Measurements from ENCODE around the gene SKAP2.
A peak's percentile ranks its signal among the peaks of the same experiment; 100 is the strongest.

SKAP2 gene

GRCh38 chr7:26779978-26780595 is 84.3 kb downstream of the SKAP2 start:
- no CpG with 5 or more reads among the region's 1 CpG for WGBS (ENCODE audit: extremely low coverage, insufficient coverage, low lambda C conversion rate)
- no peak overlapping the region for H3K4me3 ChIP-seq (ENCODE audit: low read length)
- H3K27ac ChIP-seq (ENCODE audit: low read depth, low read length) = no peak overlapping the region

GRCh38 chr7:26777385-26777784 is 87.0 kb downstream of the SKAP2 start:
- Histone ChIP-seq H2BK15ac (replicated peaks; ENCODE audit: low read depth) (no peak overlapping the region), H3K4ac (ENCODE audit: low read depth, low read length) (no peak overlapping the region), H3K36me3 (ENCODE audit: control insufficient read depth, insufficient read depth, low read length) (no peaks in the 10 kb centered on the region), H3K4me1 (ENCODE audit: control insufficient read depth, low read depth, low read length) (no peaks in the 10 kb centered on the region), H3K4me3 (ENCODE audit: low read length) (no peak overlapping the region), H4K8ac (ENCODE audit: low read depth, low read length) (no peak overlapping the region), H3K79me2 (ENCODE audit: control insufficient read depth, insufficient read depth, low read length) (no peaks in the 10 kb centered on the region), H3K79me1 (ENCODE audit: low read length) (no peaks in the 10 kb centered on the region), H3K56ac (ENCODE audit: low read length) (no peak overlapping the region), H3K23ac (ENCODE audit: low read length) (no peak overlapping the region), H3K27ac (ENCODE audit: low read depth, low read length) (no peak overlapping the region), H2BK120ac (ENCODE audit: low read depth, low read length) (no peak overlapping the region), H4K5ac (ENCODE audit: low read length) (no peak overlapping the region), H3K9ac (ENCODE audit: low read length) (no peak overlapping the region), H3K4me2 (ENCODE audit: low read length) (no peak overlapping the region), H2AK5ac (ENCODE audit: low read length) (no peak overlapping the region), H2BK5ac (ENCODE audit: low read length) (no peak overlapping the region), H3K27me3 (ENCODE audit: insufficient read depth, low read length, poor library complexity) (no peaks in the 10 kb centered on the region), H3K18ac (ENCODE audit: low read length) (no peak overlapping the region)
- no peak for DNase-seq

More at GRCh38 chr7:26779978-26780595, 84.3 kb downstream of the SKAP2 start:
- H2BK5ac ChIP-seq (ENCODE audit: low read length) = no peak overlapping the region
- no peak overlapping the region for H3K18ac ChIP-seq (ENCODE audit: low read length)
- H2AK5ac ChIP-seq (ENCODE audit: low read length) = no peak overlapping the region
- H3K79me1 ChIP-seq (ENCODE audit: low read length) = no peaks in the 10 kb centered on the region
- no peaks in the 10 kb centered on the region for H3K4me1 ChIP-seq (ENCODE audit: control insufficient read depth, low read depth, low read length)
- DNase-seq = no peak
- H3K9ac ChIP-seq (ENCODE audit: low read length) = no peak overlapping the region
- no peaks in the 10 kb centered on the region for H3K36me3 ChIP-seq (ENCODE audit: control insufficient read depth, insufficient read depth, low read length)
- no peak overlapping the region for H3K4me2 ChIP-seq (ENCODE audit: low read length)
- H3K27me3 ChIP-seq (ENCODE audit: insufficient read depth, low read length, poor library complexity) = no peaks in the 10 kb centered on the region
- H2BK120ac ChIP-seq (ENCODE audit: low read depth, low read length) = no peak overlapping the region
- no peak overlapping the region for H3K56ac ChIP-seq (ENCODE audit: low read length)
- H3K4ac ChIP-seq (ENCODE audit: low read depth, low read length) = no peak overlapping the region
- H3K23ac ChIP-seq (ENCODE audit: low read length) = no peak overlapping the region
- H4K8ac ChIP-seq (ENCODE audit: low read depth, low read length) = no peak overlapping the region
- no peaks in the 10 kb centered on the region for H3K79me2 ChIP-seq (ENCODE audit: control insufficient read depth, insufficient read depth, low read length)
- H4K5ac ChIP-seq (ENCODE audit: low read length) = no peak overlapping the region
- H2BK15ac ChIP-seq (replicated peaks; ENCODE audit: low read depth) = no peak overlapping the region

GRCh38 chr7:26760501-26760900 is 103.9 kb downstream of the SKAP2 start:
- Histone ChIP-seq H2AK5ac (ENCODE audit: low read length) (no peak overlapping the region), H2BK5ac (ENCODE audit: low read length) (no peak overlapping the region), H3K4ac (ENCODE audit: low read depth, low read length) (no peak overlapping the region), H3K23ac (ENCODE audit: low read length) (no peak overlapping the region), H3K56ac (ENCODE audit: low read length) (no peak overlapping the region), H4K8ac (ENCODE audit: low read depth, low read length) (no peak overlapping the region), H4K5ac (ENCODE audit: low read length) (no peak overlapping the region), H3K4me2 (ENCODE audit: low read length) (no peak overlapping the region), H2BK120ac (ENCODE audit: low read depth, low read length) (no peak overlapping the region), H3K36me3 (ENCODE audit: control insufficient read depth, insufficient read depth, low read length) (no peaks in the 10 kb centered on the region), H3K18ac (ENCODE audit: low read length) (no peak overlapping the region), H3K27ac (ENCODE audit: low read depth, low read length) (no peak overlapping the region), H3K4me1 (ENCODE audit: control insufficient read depth, low read depth, low read length) (no peaks in the 10 kb centered on the region), H3K4me3 (ENCODE audit: low read length) (no peak overlapping the region), H3K9ac (ENCODE audit: low read length) (no peak overlapping the region), H3K79me1 (ENCODE audit: low read length) (no peaks in the 10 kb centered on the region), H3K79me2 (ENCODE audit: control insufficient read depth, insufficient read depth, low read length) (no peaks in the 10 kb centered on the region), H2BK15ac (replicated peaks; ENCODE audit: low read depth) (no peak overlapping the region), H3K27me3 (ENCODE audit: insufficient read depth, low read length, poor library complexity) (no peaks in the 10 kb centered on the region)
- no CpG with 5 or more reads among the region's 1 CpG for WGBS (ENCODE audit: extremely low coverage, insufficient coverage, low lambda C conversion rate)
- no peak for DNase-seq

GRCh38 chr7:26759108-26759507 is 105.3 kb downstream of the SKAP2 start:
- Histone ChIP-seq H3K79me1 (ENCODE audit: low read length) (no peaks in the 10 kb centered on the region), H2BK15ac (replicated peaks; ENCODE audit: low read depth) (no peak overlapping the region), H3K27me3 (ENCODE audit: insufficient read depth, low read length, poor library complexity) (no peaks in the 10 kb centered on the region), H4K8ac (ENCODE audit: low read depth, low read length) (no peak overlapping the region), H3K4me3 (ENCODE audit: low read length) (no peak overlapping the region), H3K27ac (ENCODE audit: low read depth, low read length) (no peak overlapping the region), H2BK120ac (ENCODE audit: low read depth, low read length) (no peak overlapping the region), H3K56ac (ENCODE audit: low read length) (no peak overlapping the region), H3K4ac (ENCODE audit: low read depth, low read length) (no peak overlapping the region), H2AK5ac (ENCODE audit: low read length) (no peak overlapping the region), H4K5ac (ENCODE audit: low read length) (no peak overlapping the region), H3K18ac (ENCODE audit: low read length) (no peak overlapping the region), H2BK5ac (ENCODE audit: low read length) (no peak overlapping the region), H3K79me2 (ENCODE audit: control insufficient read depth, insufficient read depth, low read length) (no peaks in the 10 kb centered on the region), H3K9ac (ENCODE audit: low read length) (no peak overlapping the region), H3K4me1 (ENCODE audit: control insufficient read depth, low read depth, low read length) (no peaks in the 10 kb centered on the region), H3K23ac (ENCODE audit: low read length) (no peak overlapping the region), H3K4me2 (ENCODE audit: low read length) (no peak overlapping the region), H3K36me3 (ENCODE audit: control insufficient read depth, insufficient read depth, low read length) (no peaks in the 10 kb centered on the region)
- DNase-seq = no peak
- WGBS (ENCODE audit: extremely low coverage, insufficient coverage, low lambda C conversion rate) = no CpG with 5 or more reads among the region's 2 CpGs

- Histone ChIP-seq H2AK5ac (ENCODE audit: low read length) (no peak overlapping the region), H2BK120ac (ENCODE audit: low read depth, low read length) (no peak overlapping the region), H3K79me1 (ENCODE audit: low read length) (no peaks in the 10 kb centered on the region), H2BK15ac (replicated peaks; ENCODE audit: low read depth) (no peak overlapping the region), H3K18ac (ENCODE audit: low read length) (no peak overlapping the region), H2BK5ac (ENCODE audit: low read length) (no peak overlapping the region), H3K27me3 (ENCODE audit: insufficient read depth, low read length, poor library complexity) (no peaks in the 10 kb centered on the region), H3K27ac (ENCODE audit: low read depth, low read length) (no peak overlapping the region), H3K36me3 (ENCODE audit: control insufficient read depth, insufficient read depth, low read length) (no peaks in the 10 kb centered on the region), H3K4me1 (ENCODE audit: control insufficient read depth, low read depth, low read length) (no peaks in the 10 kb centered on the region), H3K4me2 (ENCODE audit: low read length) (no peak overlapping the region), H3K4me3 (ENCODE audit: low read length) (no peak overlapping the region), H3K23ac (ENCODE audit: low read length) (no peak overlapping the region), H4K5ac (ENCODE audit: low read length) (no peak overlapping the region), H3K9ac (ENCODE audit: low read length) (no peak overlapping the region), H3K4ac (ENCODE audit: low read depth, low read length) (no peak overlapping the region), H3K79me2 (ENCODE audit: control insufficient read depth, insufficient read depth, low read length) (no peaks in the 10 kb centered on the region), H4K8ac (ENCODE audit: low read depth, low read length) (no peak overlapping the region), H3K56ac (ENCODE audit: low read length) (no peak overlapping the region)
- no peak for DNase-seq
- no CpG with 5 or more reads among the region's 2 CpGs for whole genome bisulfite sequencing (ENCODE audit: extremely low coverage, insufficient coverage, low lambda C conversion rate)
These were observed 121.2 kb downstream of the SKAP2 start for GRCh38 chr7:26743205-26743604.

- no CpG with 5 or more reads among the region's 2 CpGs for WGBS (ENCODE audit: extremely low coverage, insufficient coverage, low lambda C conversion rate)
- H3K56ac ChIP-seq (ENCODE audit: low read length) = no peak overlapping the region
- H3K4me1 ChIP-seq (ENCODE audit: control insufficient read depth, low read depth, low read length) = no peaks in the 10 kb centered on the region
- H3K4me2 ChIP-seq (ENCODE audit: low read length) = no peak overlapping the region
- no peaks in the 10 kb centered on the region for H3K27me3 ChIP-seq (ENCODE audit: insufficient read depth, low read length, poor library complexity)
- no peak overlapping the region for H3K9ac ChIP-seq (ENCODE audit: low read length)
- H3K4me3 ChIP-seq (ENCODE audit: low read length) = no peak overlapping the region
- H4K8ac ChIP-seq (ENCODE audit: low read depth, low read length) = no peak overlapping the region
- H3K36me3 ChIP-seq (ENCODE audit: control insufficient read depth, insufficient read depth, low read length) = no peaks in the 10 kb centered on the region
- no peak overlapping the region for H4K5ac ChIP-seq (ENCODE audit: low read length)
- H3K4ac ChIP-seq (ENCODE audit: low read depth, low read length) = no peak overlapping the region
- no peak overlapping the region for H3K18ac ChIP-seq (ENCODE audit: low read length)
- H3K23ac ChIP-seq (ENCODE audit: low read length) = no peak overlapping the region
- no peaks in the 10 kb centered on the region for H3K79me1 ChIP-seq (ENCODE audit: low read length)
- H3K79me2 ChIP-seq (ENCODE audit: control insufficient read depth, insufficient read depth, low read length) = no peaks in the 10 kb centered on the region
- DNase-seq = peak; percentile 40
- H2BK5ac ChIP-seq (ENCODE audit: low read length) = no peak overlapping the region
- no peak overlapping the region for H3K27ac ChIP-seq (ENCODE audit: low read depth, low read length)
- no peak overlapping the region for H2BK120ac ChIP-seq (ENCODE audit: low read depth, low read length)
- H2BK15ac ChIP-seq (replicated peaks; ENCODE audit: low read depth) = no peak overlapping the region
- no peak overlapping the region for H2AK5ac ChIP-seq (ENCODE audit: low read length)
These were observed 128.3 kb downstream of the SKAP2 start for GRCh38 chr7:26735976-26736600.

Data from mesendoderm (in vitro differentiated cells).